HuH-7 (cell line): ENCODE results near the gene EIF4E3.

ENCODE experiments used
- DNase-seq: peaks from one replicate; pipeline ENCODE4 v3.0.0; 2011; ENCODE audit warnings: low spot score

Gene EIF4E3

GRCh38 chr3:71689291-71689690 is 35.9 kb downstream of the EIF4E3 start:
- DNase-seq = no peak

GRCh38 chr3:71688121-71688520 is 37.1 kb downstream of the EIF4E3 start:
- no peak for DNase-seq

- no peak for DNase-seq
Measured at GRCh38 chr3:71685686-71686085, 39.5 kb downstream of the EIF4E3 start.

GRCh38 chr3:71684757-71685386 is 40.3 kb downstream of the EIF4E3 start:
- no peak for DNase-seq

- no peak for DNase-seq
Measured at GRCh38 chr3:71684046-71684756, 41.0 kb downstream of the EIF4E3 start.

- DNase-seq = peak; percentile 29
Measured at GRCh38 chr3:71681224-71681668, 44.0 kb downstream of the EIF4E3 start.

GRCh38 chr3:71680603-71681002 is 44.6 kb downstream of the EIF4E3 start:
- no peak for DNase-seq

- no peak for DNase-seq
Measured at GRCh38 chr3:71676931-71677330, 48.3 kb downstream of the EIF4E3 start.

GRCh38 chr3:71673486-71673885 is 51.7 kb downstream of the EIF4E3 start:
- no peak for DNase-seq

GRCh38 chr3:71672807-71673206 is 52.4 kb downstream of the EIF4E3 start:
- no peak for DNase-seq

GRCh38 chr3:71672340-71672739 is 52.9 kb downstream of the EIF4E3 start:
- DNase-seq = no peak

- no peak for DNase-seq
Measured at GRCh38 chr3:71671216-71671845, 53.9 kb downstream of the EIF4E3 start.

GRCh38 chr3:71662568-71662967 is 62.6 kb downstream of the EIF4E3 start:
- no peak for DNase-seq

- DNase-seq = no peak
Measured at GRCh38 chr3:71662056-71662455, 63.1 kb downstream of the EIF4E3 start.

- no peak for DNase-seq
Measured at GRCh38 chr3:71659864-71660591, 65.2 kb downstream of the EIF4E3 start.

GRCh38 chr3:71657831-71658530 is 67.2 kb downstream of the EIF4E3 start:
- DNase-seq = no peak

GRCh38 chr3:71655061-71655460 is 70.1 kb downstream of the EIF4E3 start:
- no peak for DNase-seq

GRCh38 chr3:71653414-71653807 is 71.8 kb downstream of the EIF4E3 start:
- no peak for DNase-seq

GRCh38 chr3:71652781-71653413 is 72.3 kb downstream of the EIF4E3 start:
- DNase-seq = peak; percentile 33

GRCh38 chr3:71651625-71652024 is 73.6 kb downstream of the EIF4E3 start:
- DNase-seq = no peak

- no peak for DNase-seq
Measured at GRCh38 chr3:71650372-71650771, 74.8 kb downstream of the EIF4E3 start.

GRCh38 chr3:71649757-71650156 is 75.4 kb downstream of the EIF4E3 start:
- DNase-seq = no peak
